Mammary epithelial cell (primary cell): Measurements from ENCODE around the gene TMPRSS5.

Experiments
- EZH2 ChIP-seq: IDR thresholded peaks from 2 replicates; pipeline ENCODE4 v1.6.1; 2012; ENCODE audit warnings: low read length, inconsistent platforms, borderline replicate concordance
- TF ChIP-seq, protein P1 (sequence below), 2 donors: IDR thresholded peaks in 1 of 2; conservative IDR thresholded peaks in 1 of 2; 2 replicates each; pipeline ENCODE4 v1.5.1; 2011 to 2012; ENCODE audit warnings: inconsistent platforms in 2 of 2, low read length in 2 of 2, mild to moderate bottlenecking in 2 of 2, control low read depth in 1 of 2, low read depth in 1 of 2; ENCODE audit not compliant: insufficient read depth in 1 of 2; ENCODE audit errors: extremely low read depth in 1 of 2

DNA sequence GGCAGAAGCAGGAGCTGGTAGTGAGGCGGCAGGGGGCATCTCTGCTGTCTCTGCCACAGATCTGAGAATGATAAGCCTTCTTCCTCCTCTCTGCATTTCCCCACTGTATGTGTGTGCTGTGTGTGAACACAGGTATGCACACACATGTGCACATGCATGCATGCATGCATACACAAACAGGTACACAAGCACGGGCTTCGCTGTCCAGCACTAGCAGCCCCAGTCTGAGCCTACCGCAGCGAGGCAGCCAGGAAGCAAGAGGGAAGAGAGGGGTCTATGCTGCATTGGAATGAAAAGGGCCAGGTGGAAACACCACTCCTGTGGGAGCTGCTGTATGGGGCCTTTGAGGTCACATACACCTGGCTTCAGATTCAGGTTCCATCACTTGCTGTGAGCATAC, 62.4 kb downstream of the TMPRSS5 start:
- TF ChIP-seq, protein P1, sequence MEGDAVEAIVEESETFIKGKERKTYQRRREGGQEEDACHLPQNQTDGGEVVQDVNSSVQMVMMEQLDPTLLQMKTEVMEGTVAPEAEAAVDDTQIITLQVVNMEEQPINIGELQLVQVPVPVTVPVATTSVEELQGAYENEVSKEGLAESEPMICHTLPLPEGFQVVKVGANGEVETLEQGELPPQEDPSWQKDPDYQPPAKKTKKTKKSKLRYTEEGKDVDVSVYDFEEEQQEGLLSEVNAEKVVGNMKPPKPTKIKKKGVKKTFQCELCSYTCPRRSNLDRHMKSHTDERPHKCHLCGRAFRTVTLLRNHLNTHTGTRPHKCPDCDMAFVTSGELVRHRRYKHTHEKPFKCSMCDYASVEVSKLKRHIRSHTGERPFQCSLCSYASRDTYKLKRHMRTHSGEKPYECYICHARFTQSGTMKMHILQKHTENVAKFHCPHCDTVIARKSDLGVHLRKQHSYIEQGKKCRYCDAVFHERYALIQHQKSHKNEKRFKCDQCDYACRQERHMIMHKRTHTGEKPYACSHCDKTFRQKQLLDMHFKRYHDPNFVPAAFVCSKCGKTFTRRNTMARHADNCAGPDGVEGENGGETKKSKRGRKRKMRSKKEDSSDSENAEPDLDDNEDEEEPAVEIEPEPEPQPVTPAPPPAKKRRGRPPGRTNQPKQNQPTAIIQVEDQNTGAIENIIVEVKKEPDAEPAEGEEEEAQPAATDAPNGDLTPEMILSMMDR (conservative IDR thresholded peaks at IDR 0.05 in 1 of 2, IDR thresholded peaks at IDR 0.05 in 1 of 2; ENCODE audit: extremely low read depth in 1 of 2, insufficient read depth in 1 of 2, low read depth in 1 of 2, low read length in 2 of 2), result no peak
- no peak for TF ChIP-seq EZH2
